HUES48 (cell line): ENCODE results near the gene CACNA1C.

Experiments used
- H3K27ac ChIP-seq: one replicate; pipeline ENCODE4 v1.7.0; 2013; ENCODE audit warnings: low read depth, low read length, inconsistent platforms
- H3K27me3 ChIP-seq: 2 replicates; pipeline ENCODE4 v1.6.1; 2013; ENCODE audit warnings: mild to moderate bottlenecking, low read length; ENCODE audit not compliant: control insufficient read depth, insufficient read depth
- H3K36me3 ChIP-seq: 2 replicates; pipeline ENCODE4 v1.6.1; 2013; ENCODE audit warnings: low read length; ENCODE audit not compliant: control insufficient read depth, insufficient read depth
- H3K4me1 ChIP-seq: 2 replicates; pipeline ENCODE4 v1.6.1; 2013; ENCODE audit warnings: mild to moderate bottlenecking, low read length; ENCODE audit not compliant: control insufficient read depth, insufficient read depth
- H3K4me3 ChIP-seq: 2 replicates; pipeline ENCODE4 v1.5.1; 2013; ENCODE audit warnings: mild to moderate bottlenecking, low read depth, low read length
- H3K9ac ChIP-seq: 2 replicates; pipeline ENCODE4 v1.6.1; 2013; ENCODE audit warnings: mild to moderate bottlenecking, low read depth, low read length, moderate library complexity
- H3K9me3 ChIP-seq: 2 replicates; pipeline ENCODE4 v1.6.1; 2013; ENCODE audit warnings: low read length; ENCODE audit not compliant: control insufficient read depth, insufficient read depth

Gene CACNA1C

GRCh38 chr12:2285462-2285861 is 232.7 kb downstream of the CACNA1C start:
- no peaks in the 10 kb centered on the region for H3K27me3 ChIP-seq
- no peaks in the 10 kb centered on the region for H3K36me3 ChIP-seq
- peaks cover 21% of the 10 kb centered on the region for H3K4me1 ChIP-seq
- no peak overlapping the region for H3K9ac ChIP-seq
- H3K9me3 ChIP-seq = no peaks in the 10 kb centered on the region
- no peak overlapping the region for H3K4me3 ChIP-seq
- no peak overlapping the region for H3K27ac ChIP-seq

GRCh38 chr12:2286047-2286446 is 233.3 kb downstream of the CACNA1C start:
- H3K4me3 ChIP-seq = no peak overlapping the region
- no peak overlapping the region for H3K9ac ChIP-seq
- H3K36me3 ChIP-seq = no peaks in the 10 kb centered on the region
- no peak overlapping the region for H3K27ac ChIP-seq
- no peaks in the 10 kb centered on the region for H3K9me3 ChIP-seq
- H3K4me1 ChIP-seq = peaks cover 21% of the 10 kb centered on the region
- no peaks in the 10 kb centered on the region for H3K27me3 ChIP-seq

- H3K27me3 ChIP-seq = no peaks in the 10 kb centered on the region
Observed at GRCh38 chr12:2286461-2287131, 233.8 kb downstream of the CACNA1C start.

GRCh38 chr12:2287151-2287550 is 234.4 kb downstream of the CACNA1C start:
- Histone ChIP-seq H3K4me1 (peaks cover 21% of the 10 kb centered on the region), H3K4me3 (no peak overlapping the region), H3K27me3 (no peaks in the 10 kb centered on the region), H3K36me3 (no peaks in the 10 kb centered on the region), H3K27ac (no peak overlapping the region), H3K9me3 (no peaks in the 10 kb centered on the region), H3K9ac (no peak overlapping the region)

More at GRCh38 chr12:2286461-2287131, 233.8 kb downstream of the CACNA1C start:
- Histone ChIP-seq H3K4me1 (peaks cover 21% of the 10 kb centered on the region), H3K4me3 (no peak overlapping the region), H3K36me3 (no peaks in the 10 kb centered on the region), H3K9ac (no peak overlapping the region), H3K27ac (no peak overlapping the region), H3K9me3 (no peaks in the 10 kb centered on the region)

GRCh38 chr12:2287589-2287988 is 234.8 kb downstream of the CACNA1C start:
- Histone ChIP-seq H3K4me3 (no peak overlapping the region), H3K36me3 (no peaks in the 10 kb centered on the region), H3K27me3 (no peaks in the 10 kb centered on the region), H3K9me3 (no peaks in the 10 kb centered on the region), H3K4me1 (peaks cover 19% of the 10 kb centered on the region), H3K27ac (no peak overlapping the region), H3K9ac (no peak overlapping the region)

GRCh38 chr12:2288001-2288400 is 235.2 kb downstream of the CACNA1C start:
- Histone ChIP-seq H3K36me3 (no peaks in the 10 kb centered on the region), H3K9me3 (no peaks in the 10 kb centered on the region), H3K4me1 (peaks cover 16% of the 10 kb centered on the region), H3K27me3 (no peaks in the 10 kb centered on the region), H3K27ac (no peak overlapping the region), H3K4me3 (no peak overlapping the region), H3K9ac (no peak overlapping the region)

GRCh38 chr12:2288471-2288870 is 235.7 kb downstream of the CACNA1C start:
- Histone ChIP-seq H3K9ac (no peak overlapping the region), H3K4me3 (no peak overlapping the region), H3K27ac (no peak overlapping the region), H3K4me1 (peaks cover 16% of the 10 kb centered on the region), H3K27me3 (no peaks in the 10 kb centered on the region), H3K36me3 (no peaks in the 10 kb centered on the region), H3K9me3 (no peaks in the 10 kb centered on the region)

GRCh38 chr12:2288875-2289274 is 236.1 kb downstream of the CACNA1C start:
- no peak overlapping the region for H3K4me3 ChIP-seq
- H3K36me3 ChIP-seq = no peaks in the 10 kb centered on the region
- H3K9ac ChIP-seq = no peak overlapping the region
- H3K4me1 ChIP-seq = peaks cover 16% of the 10 kb centered on the region
- H3K27ac ChIP-seq = no peak overlapping the region
- no peaks in the 10 kb centered on the region for H3K27me3 ChIP-seq
- H3K9me3 ChIP-seq = no peaks in the 10 kb centered on the region

- no peak overlapping the region for H3K4me3 ChIP-seq
- peaks cover 13% of the 10 kb centered on the region for H3K4me1 ChIP-seq
- no peak overlapping the region for H3K27ac ChIP-seq
- H3K36me3 ChIP-seq = no peaks in the 10 kb centered on the region
- no peak overlapping the region for H3K9ac ChIP-seq
- no peaks in the 10 kb centered on the region for H3K27me3 ChIP-seq
- no peaks in the 10 kb centered on the region for H3K9me3 ChIP-seq
Observed at GRCh38 chr12:2289525-2289924, 236.7 kb downstream of the CACNA1C start.

GRCh38 chr12:2290091-2290490 is 237.3 kb downstream of the CACNA1C start:
- Histone ChIP-seq H3K36me3 (no peaks in the 10 kb centered on the region), H3K4me3 (no peak overlapping the region), H3K4me1 (peaks cover 9% of the 10 kb centered on the region), H3K9ac (no peak overlapping the region), H3K27me3 (no peaks in the 10 kb centered on the region), H3K27ac (no peak overlapping the region), H3K9me3 (no peaks in the 10 kb centered on the region)

- Histone ChIP-seq H3K36me3 (no peaks in the 10 kb centered on the region), H3K4me1 (peaks cover 8% of the 10 kb centered on the region), H3K9ac (no peak overlapping the region), H3K27ac (no peak overlapping the region), H3K4me3 (no peak overlapping the region), H3K9me3 (no peaks in the 10 kb centered on the region), H3K27me3 (no peaks in the 10 kb centered on the region)
Observed at GRCh38 chr12:2290516-2291065, 237.8 kb downstream of the CACNA1C start.
